Cardiac fibroblast (primary cell): ENCODE measurements around the gene NME8.

Experiments
- DNase-seq, 2 donors: peaks; one replicate each; pipeline versions ENCODE4 v3.0.0 to v3.0.0-alpha.2; 2010; ENCODE audit warnings: low read depth in 2 of 2
- H3K4me3 ChIP-seq, 2 donors: replicated peaks in 1 of 2; 1 replicate in 1 of 2; 2 replicates in 1 of 2; pipeline ENCODE4 v1.5.1; 2011; ENCODE audit warnings: low read depth in 2 of 2, low read length in 2 of 2, mild to moderate bottlenecking in 2 of 2, moderate library complexity in 1 of 2
- TF ChIP-seq, protein P1 (sequence below): IDR thresholded peaks from one replicate; pipeline ENCODE4 v1.5.1; 2011; ENCODE audit warnings: low read depth, mild to moderate bottlenecking, low read length, inconsistent platforms

NME8 gene

GRCh38 chr7:37944737-37945054 is 96.3 kb downstream of the NME8 start:
- H3K4me3 ChIP-seq = no peak overlapping the region
- no peak for DNase-seq
- TF ChIP-seq, protein P1, sequence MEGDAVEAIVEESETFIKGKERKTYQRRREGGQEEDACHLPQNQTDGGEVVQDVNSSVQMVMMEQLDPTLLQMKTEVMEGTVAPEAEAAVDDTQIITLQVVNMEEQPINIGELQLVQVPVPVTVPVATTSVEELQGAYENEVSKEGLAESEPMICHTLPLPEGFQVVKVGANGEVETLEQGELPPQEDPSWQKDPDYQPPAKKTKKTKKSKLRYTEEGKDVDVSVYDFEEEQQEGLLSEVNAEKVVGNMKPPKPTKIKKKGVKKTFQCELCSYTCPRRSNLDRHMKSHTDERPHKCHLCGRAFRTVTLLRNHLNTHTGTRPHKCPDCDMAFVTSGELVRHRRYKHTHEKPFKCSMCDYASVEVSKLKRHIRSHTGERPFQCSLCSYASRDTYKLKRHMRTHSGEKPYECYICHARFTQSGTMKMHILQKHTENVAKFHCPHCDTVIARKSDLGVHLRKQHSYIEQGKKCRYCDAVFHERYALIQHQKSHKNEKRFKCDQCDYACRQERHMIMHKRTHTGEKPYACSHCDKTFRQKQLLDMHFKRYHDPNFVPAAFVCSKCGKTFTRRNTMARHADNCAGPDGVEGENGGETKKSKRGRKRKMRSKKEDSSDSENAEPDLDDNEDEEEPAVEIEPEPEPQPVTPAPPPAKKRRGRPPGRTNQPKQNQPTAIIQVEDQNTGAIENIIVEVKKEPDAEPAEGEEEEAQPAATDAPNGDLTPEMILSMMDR = no peak

DNA sequence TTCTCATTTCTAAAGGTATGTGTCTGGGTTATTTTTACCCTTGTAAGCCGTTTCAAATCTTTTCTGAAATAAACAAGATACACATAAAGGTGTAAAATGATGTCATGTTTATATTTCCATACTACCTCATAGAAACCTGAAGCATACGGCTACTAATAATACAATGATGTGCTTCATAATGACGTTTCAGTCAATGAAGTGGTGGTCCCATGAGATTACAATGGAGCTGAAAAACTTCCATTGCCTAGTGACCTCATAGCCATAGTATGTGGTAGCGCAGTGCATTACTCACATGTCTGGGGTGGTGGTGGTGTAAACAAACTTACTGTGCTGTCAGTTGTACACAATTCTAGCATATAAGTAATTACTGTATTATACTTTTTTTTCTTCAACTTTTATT is 96.9 kb downstream of the NME8 start:
- TF ChIP-seq, protein P1 = no peak
- DNase-seq = peak; percentile 27 to 95
- no peak overlapping the region for H3K4me3 ChIP-seq

DNA sequence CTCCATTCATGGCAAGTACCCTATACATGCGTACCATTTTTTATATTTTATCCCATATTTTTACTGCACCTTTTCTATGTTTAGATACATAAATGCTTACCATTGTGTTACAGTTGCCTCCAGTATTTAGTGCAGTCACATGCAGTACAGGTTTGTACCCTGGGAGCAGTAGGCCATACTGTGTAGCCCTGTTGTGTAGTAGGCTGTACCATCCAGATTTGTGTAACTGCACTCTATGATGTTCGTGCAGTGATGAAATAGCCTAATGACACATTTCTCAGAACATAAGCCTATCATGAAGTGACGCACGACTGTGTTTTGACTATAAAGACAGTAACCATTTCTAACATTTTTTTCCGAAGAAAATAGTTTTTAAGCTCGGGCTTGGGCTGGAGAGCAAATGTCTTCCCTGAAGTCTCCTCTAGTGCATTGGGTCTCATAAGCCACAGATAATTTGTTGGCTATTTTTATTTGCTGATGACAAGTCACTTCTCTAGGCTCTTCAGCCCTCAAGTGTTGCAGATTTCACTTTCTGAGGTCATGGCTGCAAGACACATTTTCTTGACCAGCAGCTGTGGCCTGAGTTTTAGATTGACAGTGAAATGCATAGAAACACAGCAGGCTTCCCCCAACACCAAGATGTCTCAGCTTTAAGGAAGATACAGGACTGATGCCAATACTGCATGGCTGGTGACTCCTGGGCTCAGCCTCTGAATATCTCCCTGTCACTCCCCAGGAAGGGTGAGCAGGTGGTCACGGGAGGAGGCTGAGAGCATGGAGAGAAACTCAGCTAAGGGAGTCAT is 98.9 kb downstream of the NME8 start:
- H3K4me3 ChIP-seq = no peak overlapping the region
- TF ChIP-seq, protein P1 = no peak
- no peak for DNase-seq

DNA sequence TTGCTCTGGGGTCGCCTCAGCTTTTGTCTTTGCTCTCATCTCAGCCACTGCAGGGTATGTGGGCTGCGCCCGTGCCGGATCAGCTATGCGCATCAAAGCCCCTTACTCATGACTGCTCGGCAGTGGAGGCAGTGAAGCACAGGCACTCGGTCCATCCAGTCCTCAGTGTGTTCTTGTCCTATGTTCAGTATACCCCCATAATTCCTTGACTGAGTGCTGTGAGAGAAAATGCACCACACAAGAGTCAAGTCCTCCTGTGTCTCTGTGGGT is 99.5 kb downstream of the NME8 start:
- H3K4me3 ChIP-seq = no peak overlapping the region
- TF ChIP-seq, protein P1 = no peak
- no peak for DNase-seq
